Raji (cell line): Measurements from ENCODE around the gene MT4.

Experiments used
- POLR2A ChIP-seq: IDR thresholded peaks from 2 replicates; pipeline ENCODE4 v1.6.1; 2011; ENCODE audit warnings: low read depth, low read length, control low read depth; ENCODE audit not compliant: insufficient read depth

MT4 gene

GRCh38 chr16:56564793-56565477 is at the start of gene MT4:
TSS of gene MT4 (plus strand) at chr16:56565073. CDS start at chr16:56565129, 56 bp downstream.
- TF ChIP-seq POLR2A: no peak

GRCh38 chr16:56515665-56516064 is 49.2 kb upstream of the MT4 start:
- no peak for TF ChIP-seq POLR2A

GRCh38 chr16:56517206-56517605 is 47.7 kb upstream of the MT4 start:
- no peak for TF ChIP-seq POLR2A

- no peak for TF ChIP-seq POLR2A
These were observed 46.4 kb upstream of the MT4 start for GRCh38 chr16:56518425-56518824.

- peak; percentile 69 for TF ChIP-seq POLR2A
These were observed 45.2 kb upstream of the MT4 start, which contains the start of gene BBS2 for GRCh38 chr16:56519459-56520250. TSS of gene BBS2 (minus strand) at chr16:56520024. CDS start at chr16:56519862, 162 bp downstream.

- no peak for TF ChIP-seq POLR2A
These were observed 44.7 kb upstream of the MT4 start for GRCh38 chr16:56520251-56520577.

- TF ChIP-seq POLR2A: no peak
These were observed 39.6 kb upstream of the MT4 start for GRCh38 chr16:56525236-56525635.

GRCh38 chr16:56530872-56531271 is 34.0 kb upstream of the MT4 start:
- no peak for TF ChIP-seq POLR2A

- TF ChIP-seq POLR2A: no peak
These were observed 32.2 kb upstream of the MT4 start for GRCh38 chr16:56532714-56533113.

GRCh38 chr16:56534847-56535383 is 30.0 kb upstream of the MT4 start:
- no peak for TF ChIP-seq POLR2A

- no peak for TF ChIP-seq POLR2A
These were observed 26.5 kb upstream of the MT4 start for GRCh38 chr16:56538331-56538730.

- no peak for TF ChIP-seq POLR2A
These were observed 25.2 kb upstream of the MT4 start for GRCh38 chr16:56539656-56540055.

- no peak for TF ChIP-seq POLR2A
These were observed 22.8 kb upstream of the MT4 start for GRCh38 chr16:56542039-56542438.

GRCh38 chr16:56547120-56547948 is 17.5 kb upstream of the MT4 start:
- no peak for TF ChIP-seq POLR2A

- no peak for TF ChIP-seq POLR2A
These were observed 16.8 kb upstream of the MT4 start for GRCh38 chr16:56547949-56548567.

- no peak for TF ChIP-seq POLR2A
These were observed 15.7 kb upstream of the MT4 start for GRCh38 chr16:56549161-56549560.
